Pulmonary artery endothelial cell (primary cell): ENCODE measurements around the gene TMED3. TPM values are rescaled to one million over a fixed set of nuclear protein-coding genes. Genes with fewer than 3 reads are reported as not detected.

ENCODE experiments used
- total RNA-seq: library from RNA; depleted of rRNA; stranded (reverse); fragments of >200 nt; gene quantifications from 2 replicates; pipeline ENCODE4 v1.2.3, GENCODE V29; 2014

TMED3 gene
- total RNA-seq, 1 donor from 2014 or later: 221 TPM

Other genes with a start within 250 kb of the TMED3 start
- gene RASGRF1, start 220.3 kb upstream of the TMED3 start, total RNA-seq: not detected in 2 replicates
- gene ANKRD34C, start 28.4 kb upstream of the TMED3 start, total RNA-seq: not detected in 2 replicates
- 0.28 and 0.92 TPM in 2 replicates for gene MINAR1, start 121.2 kb downstream of the TMED3 start, total RNA-seq